Femur (tissue), 1 donor: ENCODE measurements around the gene SMURF1.

Experiments
- DNase-seq: peaks from one replicate; pipeline ENCODE4 v3.0.0-alpha.2; 2017

Gene SMURF1

GRCh38 chr7:99001482-99002147 is 142.3 kb downstream of the SMURF1 start:
- DNase-seq, result no peak

- DNase-seq, result no peak
These were observed 142.9 kb downstream of the SMURF1 start for GRCh38 chr7:99000904-99001465.

GRCh38 chr7:99000196-99000903 is 143.6 kb downstream of the SMURF1 start:
- DNase-seq, result no peak

GRCh38 chr7:98998821-98999725 is 144.8 kb downstream of the SMURF1 start:
- DNase-seq, result no peak

GRCh38 chr7:98997846-98998245 is 146.1 kb downstream of the SMURF1 start:
- no peak for DNase-seq

- DNase-seq, result no peak
These were observed 147.8 kb downstream of the SMURF1 start for GRCh38 chr7:98996150-98996552.

- DNase-seq, result no peak
These were observed 148.3 kb downstream of the SMURF1 start for GRCh38 chr7:98995523-98996149.

GRCh38 chr7:98995111-98995510 is 148.8 kb downstream of the SMURF1 start:
- DNase-seq, result no peak

- no peak for DNase-seq
These were observed 149.6 kb downstream of the SMURF1 start for GRCh38 chr7:98994046-98994944.

- DNase-seq, result no peak
These were observed 150.6 kb downstream of the SMURF1 start for GRCh38 chr7:98993024-98993897.

GRCh38 chr7:98992076-98992475 is 151.8 kb downstream of the SMURF1 start:
- no peak for DNase-seq

GRCh38 chr7:98991141-98991540 is 152.8 kb downstream of the SMURF1 start:
- DNase-seq, result no peak

- DNase-seq, result no peak
These were observed 153.6 kb downstream of the SMURF1 start for GRCh38 chr7:98990356-98990755.

GRCh38 chr7:98988641-98989040 is 155.3 kb downstream of the SMURF1 start:
- no peak for DNase-seq

- DNase-seq, result no peak
These were observed 158.0 kb downstream of the SMURF1 start for GRCh38 chr7:98985945-98986344.

- no peak for DNase-seq
These were observed 158.5 kb downstream of the SMURF1 start for GRCh38 chr7:98985406-98985805.

GRCh38 chr7:98984126-98984525 is 159.8 kb downstream of the SMURF1 start:
- no peak for DNase-seq

GRCh38 chr7:98982686-98983085 is 161.2 kb downstream of the SMURF1 start:
- no peak for DNase-seq

GRCh38 chr7:98981701-98982100 is 162.2 kb downstream of the SMURF1 start:
- DNase-seq, result no peak

- DNase-seq, result no peak
These were observed 165.2 kb downstream of the SMURF1 start for GRCh38 chr7:98978672-98979071.
